ENCODE data around the gene FXYD6.

Gene FXYD6

GRCh38 chr11:117792241-117792640, 84.2 kb downstream of the FXYD6 start:
- DNase-seq (ENCODE audit: low spot score), result no peak

- no peak for DNase-seq (ENCODE audit: low spot score)
Observed at GRCh38 chr11:117790279-117790678, 86.2 kb downstream of the FXYD6 start.

- no peak for DNase-seq (ENCODE audit: low spot score)
Observed at GRCh38 chr11:117789241-117789640, 87.2 kb downstream of the FXYD6 start.
